ENCODE results near the gene ASS1.

- no peak for TF ChIP-seq CTCF (IDR thresholded peaks at IDR 0.05)
- TF ChIP-seq ZFX (IDR thresholded peaks at IDR 0.05; ENCODE audit: borderline replicate concordance): no peak
Measured at GRCh38 chr9:130541533-130541932, 96.8 kb downstream of the ASS1 start.
